ENCODE data around the gene CD69.
"Not testable (repeated sequence)": the region's sequence is repeated elsewhere in the genome, so short reads cannot be mapped to it uniquely, and the experiment has no call there.

The CD69 gene

DNA sequence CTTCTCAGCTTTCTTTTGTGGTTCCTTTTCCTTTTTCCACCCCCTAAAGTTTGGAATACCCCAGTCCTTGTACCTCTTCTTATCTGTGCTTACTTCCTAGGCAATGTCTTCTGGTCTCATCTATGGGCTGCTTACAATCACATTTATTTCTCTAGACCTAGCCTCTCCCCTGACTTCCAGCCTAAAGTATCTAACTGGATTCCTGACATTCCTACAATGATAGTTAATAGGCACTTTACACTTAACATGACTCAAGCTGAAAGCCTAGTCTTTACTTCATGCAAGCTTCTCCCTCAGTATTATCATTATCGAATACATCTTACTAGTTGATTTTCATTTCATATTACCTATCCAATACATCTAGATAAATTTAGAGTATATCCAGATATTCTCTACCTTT is 49.0 kb downstream of the CD69 start:
- no peaks in the 10 kb centered on the region for H3K9me3 ChIP-seq (ENCODE audit: insufficient read depth, low read depth, low read length)
- 0 out of 2 replicates have a peak, but pooled peaks cover 5% of the 10 kb centered on the region for H3K4me1 ChIP-seq (ENCODE audit: insufficient read depth, low read length)
- no peak overlapping the region for H3K4me3 ChIP-seq (ENCODE audit: low read length)
- WGBS = 100% methylated on average over 1 of the region's 1 CpG
- no peak overlapping the region for H3K27ac ChIP-seq (ENCODE audit: low read depth, low read length)
- H3K9ac ChIP-seq (ENCODE audit: low read depth, low read length) = no peak overlapping the region
- H3K36me3 ChIP-seq (ENCODE audit: insufficient read depth, low read length) = no peaks in the 10 kb centered on the region
- no peaks in the 10 kb centered on the region for H3K27me3 ChIP-seq (ENCODE audit: insufficient read depth, low read length)

- 88% methylated on average over 3 of the region's 3 CpGs for WGBS
- no peaks in the 10 kb centered on the region for H3K27me3 ChIP-seq (ENCODE audit: insufficient read depth, low read length)
- H3K27ac ChIP-seq (ENCODE audit: low read depth, low read length) = no peak overlapping the region
- no peak overlapping the region for H3K4me3 ChIP-seq (ENCODE audit: low read length)
- 0 out of 2 replicates have a peak, but pooled peaks cover 5% of the 10 kb centered on the region for H3K4me1 ChIP-seq (ENCODE audit: insufficient read depth, low read length)
- H3K9ac ChIP-seq (ENCODE audit: low read depth, low read length) = no peak overlapping the region
- H3K36me3 ChIP-seq (ENCODE audit: insufficient read depth, low read length) = no peaks in the 10 kb centered on the region
- no peaks in the 10 kb centered on the region for H3K9me3 ChIP-seq (ENCODE audit: insufficient read depth, low read depth, low read length)
Measured at GRCh38 chr12:9710584-9711375, 49.9 kb downstream of the CD69 start.

DNA sequence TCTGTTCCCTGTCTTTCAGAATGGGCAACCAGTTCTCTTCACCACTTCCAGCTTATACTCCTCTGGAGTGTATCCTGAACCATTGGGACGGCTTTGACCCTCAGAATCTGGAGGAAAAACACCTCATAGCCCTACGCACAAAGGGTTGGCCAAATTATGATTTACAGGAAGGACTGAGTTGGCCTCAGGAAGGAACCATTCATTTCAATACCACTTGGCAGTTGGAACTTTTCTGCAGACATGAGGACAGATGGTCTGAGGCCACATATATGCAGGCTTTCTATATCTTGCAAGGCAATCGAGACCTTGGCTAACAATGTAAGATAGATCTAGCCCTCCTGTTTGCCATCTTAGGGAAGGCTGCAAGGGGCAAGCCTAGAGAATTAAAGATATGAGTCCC is 51.8 kb downstream of the CD69 start:
- no peak overlapping the region for H3K9ac ChIP-seq (ENCODE audit: low read depth, low read length)
- 0 out of 2 replicates have a peak, but pooled peaks cover 3% of the 10 kb centered on the region for H3K9me3 ChIP-seq (ENCODE audit: insufficient read depth, low read depth, low read length)
- H3K36me3 ChIP-seq (ENCODE audit: insufficient read depth, low read length) = no peaks in the 10 kb centered on the region
- 0 out of 2 replicates have a peak, but pooled peaks cover 5% of the 10 kb centered on the region for H3K4me1 ChIP-seq (ENCODE audit: insufficient read depth, low read length)
- no peaks in the 10 kb centered on the region for H3K27me3 ChIP-seq (ENCODE audit: insufficient read depth, low read length)
- H3K4me3 ChIP-seq (ENCODE audit: low read length) = no peak overlapping the region
- 93% methylated on average over 3 of the region's 3 CpGs for WGBS
- H3K27ac ChIP-seq (ENCODE audit: low read depth, low read length) = no peak overlapping the region

- Histone ChIP-seq H3K9me3 (ENCODE audit: insufficient read depth, low read depth, low read length) (0 out of 2 replicates have a peak, but pooled peaks cover 3% of the 10 kb centered on the region), H3K9ac (ENCODE audit: low read depth, low read length) (no peak overlapping the region), H3K4me3 (ENCODE audit: low read length) (no peak overlapping the region), H3K27me3 (ENCODE audit: insufficient read depth, low read length) (no peaks in the 10 kb centered on the region), H3K36me3 (ENCODE audit: insufficient read depth, low read length) (no peaks in the 10 kb centered on the region), H3K4me1 (ENCODE audit: insufficient read depth, low read length) (0 out of 2 replicates have a peak, but pooled peaks cover 5% of the 10 kb centered on the region), H3K27ac (ENCODE audit: low read depth, low read length) (no peak overlapping the region)
- 67% methylated on average over 12 of the region's 12 CpGs for WGBS
Measured at GRCh38 chr12:9707864-9708808, 52.6 kb downstream of the CD69 start.

- no peaks in the 10 kb centered on the region for H3K36me3 ChIP-seq (ENCODE audit: insufficient read depth, low read length)
- no peak overlapping the region for H3K4me3 ChIP-seq (ENCODE audit: low read length)
- H3K9me3 ChIP-seq (ENCODE audit: insufficient read depth, low read depth, low read length) = 0 out of 2 replicates have a peak, but pooled peaks cover 3% of the 10 kb centered on the region
- no peak overlapping the region for H3K9ac ChIP-seq (ENCODE audit: low read depth, low read length)
- H3K27ac ChIP-seq (ENCODE audit: low read depth, low read length) = no peak overlapping the region
- H3K27me3 ChIP-seq (ENCODE audit: insufficient read depth, low read length) = no peaks in the 10 kb centered on the region
- 0 out of 2 replicates have a peak, but pooled peaks cover 5% of the 10 kb centered on the region for H3K4me1 ChIP-seq (ENCODE audit: insufficient read depth, low read length)
Measured at GRCh38 chr12:9707356-9707755, 53.3 kb downstream of the CD69 start.

GRCh38 chr12:9706086-9706685 is 54.5 kb downstream of the CD69 start:
- no peaks in the 10 kb centered on the region for H3K27me3 ChIP-seq (ENCODE audit: insufficient read depth, low read length)
- H3K36me3 ChIP-seq (ENCODE audit: insufficient read depth, low read length) = no peaks in the 10 kb centered on the region
- no peak overlapping the region for H3K9ac ChIP-seq (ENCODE audit: low read depth, low read length)
- 0 out of 2 replicates have a peak, but pooled peaks cover 3% of the 10 kb centered on the region for H3K9me3 ChIP-seq (ENCODE audit: insufficient read depth, low read depth, low read length)
- H3K27ac ChIP-seq (ENCODE audit: low read depth, low read length) = no peak overlapping the region
- no peak overlapping the region for H3K4me3 ChIP-seq (ENCODE audit: low read length)
- 0 out of 2 replicates have a peak, but pooled peaks cover 4% of the 10 kb centered on the region for H3K4me1 ChIP-seq (ENCODE audit: insufficient read depth, low read length)

GRCh38 chr12:9704561-9704960 is 56.1 kb downstream of the CD69 start:
- not testable (repeated sequence) for H3K27me3 ChIP-seq (ENCODE audit: insufficient read depth, low read length); H3K9me3 ChIP-seq (ENCODE audit: insufficient read depth, low read depth, low read length); H3K27ac ChIP-seq (ENCODE audit: low read depth, low read length); H3K36me3 ChIP-seq (ENCODE audit: insufficient read depth, low read length); H3K9ac ChIP-seq (ENCODE audit: low read depth, low read length); H3K4me1 ChIP-seq (ENCODE audit: insufficient read depth, low read length); H3K4me3 ChIP-seq (ENCODE audit: low read length)
- WGBS = 98% methylated on average over 5 of the region's 5 CpGs

Data from HUES64 (cell line).